UCSD-AML1 (cell line): ENCODE data around the gene ZC3H18.

Experiments used
- DNase-seq: peaks from one replicate; lab custom pipeline; 2025; ENCODE audit not compliant: unreplicated experiment; lab: John Stamatoyannopoulos, UW

The ZC3H18 gene

GRCh38 chr16:88569985-88570690, at the start of gene ZC3H18:
Gene ZC3H18 (plus strand): TSS chr16:88570403. CDS start chr16:88577124, 6,721 bp downstream.
- DNase-seq: peak; percentile 99

DNA sequence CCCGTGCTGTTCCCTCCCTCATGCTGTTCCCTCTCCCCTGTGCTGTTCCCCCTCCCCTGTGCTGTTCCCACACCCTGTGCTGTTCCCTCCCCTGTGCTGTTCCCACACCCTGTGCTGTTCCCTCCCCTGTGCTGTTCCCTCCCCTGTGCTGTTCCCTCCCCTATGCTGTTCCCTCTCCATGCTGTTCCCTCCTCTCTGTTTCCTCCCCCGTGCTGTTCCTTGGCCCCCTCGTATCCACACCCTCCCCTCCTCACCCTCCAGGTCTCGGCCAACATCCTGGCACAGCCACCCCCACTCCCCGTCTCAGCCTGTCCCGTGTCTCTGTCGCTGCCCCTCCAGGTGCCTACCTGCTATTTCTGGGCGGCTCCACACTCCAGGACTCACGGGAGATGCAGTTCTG, 48.5 kb upstream of the ZC3H18 start:
- no peak for DNase-seq

DNA sequence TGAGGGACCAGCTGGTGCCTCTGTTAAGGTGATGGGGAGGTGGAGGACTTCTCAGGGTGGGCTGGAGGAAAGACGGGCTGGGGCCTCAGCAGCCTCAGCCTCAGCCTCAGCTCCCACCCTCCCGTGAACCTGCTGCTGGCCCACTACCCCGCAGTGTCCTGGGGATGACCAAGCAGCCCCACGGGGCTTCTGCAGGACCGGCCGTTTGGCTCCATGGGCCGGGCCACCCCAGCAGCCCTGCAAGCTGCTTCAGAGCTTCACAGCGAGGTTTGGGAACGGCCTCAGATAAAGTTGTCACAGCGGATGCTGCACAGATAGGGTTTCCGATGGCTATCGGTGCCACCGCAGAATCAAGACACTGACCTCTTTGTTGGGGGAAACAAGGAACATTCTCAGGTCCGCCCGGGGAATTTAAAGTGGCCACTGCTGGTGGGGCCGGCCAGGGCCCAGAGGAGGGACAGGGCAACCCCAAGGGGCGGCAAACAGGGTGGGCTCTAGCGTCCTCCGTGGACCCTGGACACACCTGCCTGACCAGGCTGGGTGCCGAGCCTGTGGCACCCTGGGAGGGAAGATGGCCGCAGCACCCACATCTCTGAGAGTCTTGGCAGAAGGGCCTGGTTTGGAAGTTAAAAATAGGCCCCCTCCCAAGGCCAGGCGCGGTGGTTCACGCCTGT, 47.8 kb upstream of the ZC3H18 start:
- DNase-seq: no peak

- no peak for DNase-seq
These were observed 46.7 kb upstream of the ZC3H18 start for GRCh38 chr16:88523309-88524161.

GRCh38 chr16:88524274-88524972, 45.8 kb upstream of the ZC3H18 start:
- DNase-seq: no peak

- no peak for DNase-seq
These were observed 45.1 kb upstream of the ZC3H18 start for GRCh38 chr16:88524973-88525662.

DNA sequence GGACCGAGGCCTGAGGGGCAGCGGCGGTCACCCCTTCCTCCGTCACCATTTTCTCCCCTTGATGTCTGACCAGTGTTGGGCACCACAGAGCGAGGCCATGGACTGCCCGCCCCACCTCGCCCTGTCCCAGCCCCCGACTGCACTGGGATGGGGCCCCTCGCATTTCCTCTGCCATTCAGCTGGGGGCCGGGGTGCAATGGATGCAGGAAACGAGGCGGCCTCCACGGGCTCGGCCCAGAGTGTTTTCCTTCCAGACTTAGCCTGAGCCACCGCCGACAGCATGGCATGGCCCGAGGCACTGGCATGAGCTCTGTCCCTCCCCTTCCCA, 44.6 kb upstream of the ZC3H18 start:
- DNase-seq: no peak

- no peak for DNase-seq
These were observed 43.9 kb upstream of the ZC3H18 start for GRCh38 chr16:88526008-88526905.

GRCh38 chr16:88526906-88527185, 43.4 kb upstream of the ZC3H18 start:
- DNase-seq: no peak

- peak; percentile 49 for DNase-seq
These were observed 42.8 kb upstream of the ZC3H18 start for GRCh38 chr16:88527186-88527936.

DNA sequence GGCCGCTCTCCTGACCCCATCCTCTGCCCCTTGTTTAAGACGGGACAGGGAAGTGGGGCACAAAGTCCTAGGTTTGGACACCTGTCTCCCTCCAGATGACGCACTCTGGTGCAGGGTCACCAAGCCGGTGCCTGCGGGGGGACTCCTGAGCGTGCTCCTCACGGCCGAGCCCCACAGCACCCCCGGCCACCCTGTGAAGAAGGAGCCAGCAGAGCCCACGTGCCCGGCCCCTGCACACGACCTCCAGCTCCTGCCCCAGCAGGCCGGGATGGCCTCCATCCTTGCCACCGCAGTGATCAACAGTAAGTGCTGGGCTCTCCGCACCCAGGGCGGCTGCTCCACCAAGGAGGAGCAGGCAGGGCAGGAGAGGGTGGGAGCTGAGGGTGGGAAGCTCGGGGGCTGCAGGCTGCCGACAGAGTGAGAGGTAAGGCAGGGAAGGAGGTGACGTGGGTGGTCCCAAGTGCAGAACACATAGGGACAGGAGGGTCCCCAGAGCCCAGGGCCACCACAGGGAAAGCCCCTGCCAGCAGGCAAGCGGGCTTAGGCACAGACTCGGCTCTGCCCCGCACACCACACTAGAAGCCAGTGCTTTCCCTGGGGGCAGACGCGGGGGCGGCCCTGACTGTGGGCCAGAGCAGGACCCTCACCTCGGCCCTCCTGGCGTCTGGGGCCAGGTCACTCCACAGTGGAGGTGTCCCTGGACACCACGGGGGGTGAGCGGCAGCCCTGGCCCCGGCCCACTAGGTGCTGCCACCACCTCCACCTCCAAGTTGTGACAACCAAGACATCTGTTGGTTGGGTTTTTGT, 42.1 kb upstream of the ZC3H18 start:
- no peak for DNase-seq

GRCh38 chr16:88528902-88529318, 41.3 kb upstream of the ZC3H18 start:
- no peak for DNase-seq

GRCh38 chr16:88529596-88529995, 40.6 kb upstream of the ZC3H18 start:
- no peak for DNase-seq

- DNase-seq: no peak
These were observed 39.9 kb upstream of the ZC3H18 start for GRCh38 chr16:88530051-88530857.

GRCh38 chr16:88530858-88531203, 39.4 kb upstream of the ZC3H18 start:
- no peak for DNase-seq

DNA sequence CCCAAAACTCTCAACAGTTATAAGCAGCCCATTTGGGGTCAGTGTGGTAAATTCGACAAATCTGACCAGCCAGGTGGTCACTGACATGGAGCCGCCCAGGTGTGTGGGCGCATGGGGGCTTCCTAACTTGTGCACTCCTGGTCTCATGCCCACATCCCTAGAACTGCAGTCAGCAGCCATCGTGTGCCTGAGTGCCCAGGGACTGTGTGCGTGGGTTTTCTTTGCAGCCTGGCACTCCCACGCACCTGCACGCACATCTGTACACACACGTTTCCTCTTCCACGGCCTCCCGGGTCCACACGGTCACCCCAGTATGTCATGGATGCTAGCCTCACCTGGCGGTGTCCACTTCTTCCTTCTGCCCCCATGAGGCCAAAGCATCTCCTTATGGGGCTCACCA, 38.9 kb upstream of the ZC3H18 start:
- DNase-seq: no peak

DNA sequence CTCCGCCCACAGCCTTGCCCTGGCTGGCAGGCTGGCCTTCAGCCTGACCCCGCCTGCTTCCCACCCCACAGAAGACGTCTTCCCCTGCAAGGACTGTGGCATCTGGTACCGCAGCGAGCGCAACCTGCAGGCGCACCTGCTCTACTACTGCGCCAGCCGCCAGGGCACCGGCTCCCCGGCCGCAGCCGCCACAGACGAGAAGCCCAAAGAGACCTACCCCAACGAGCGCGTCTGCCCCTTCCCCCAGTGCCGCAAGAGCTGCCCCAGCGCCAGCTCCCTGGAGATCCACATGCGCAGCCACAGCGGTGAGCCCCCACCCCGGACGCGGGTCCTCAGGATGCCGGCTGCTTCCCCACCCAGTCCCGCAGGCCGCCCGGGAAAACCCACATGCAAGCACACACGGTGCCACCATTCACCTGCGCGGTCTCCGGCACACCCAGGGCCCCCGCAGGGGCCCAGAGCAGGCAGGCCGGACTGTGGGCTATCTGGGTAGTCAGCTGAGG, 38.2 kb upstream of the ZC3H18 start:
- DNase-seq: no peak
